Endothelial cell of umbilical vein (primary cell): Measurements from ENCODE around the gene PLAC1. TPM values are rescaled to one million over a fixed set of nuclear protein-coding genes. Genes with fewer than 3 reads are reported as not detected.

ENCODE experiments used
- BruUV-seq: library from RNA; stranded (reverse); fragments of 400-500 nt; replicated peaks from 2 replicates; lab custom pipeline; 2021; lab: Mats Ljungman, UMichigan
- CTCF ChIA-PET: fragments of 300-600, 350-600 bp; sonication (Branson Sonifier 250); formaldehyde crosslinking; loops from one replicate; lab custom pipeline; 2021; ENCODE audit warnings: antibody characterized with exemption, inconsistent platforms; lab: Charles Lee
- POLR2A ChIA-PET: fragments of 300-600, 350-600 bp; sonication (Branson Sonifier 250); formaldehyde crosslinking; loops from one replicate; lab custom pipeline; 2021; ENCODE audit warnings: antibody characterized with exemption, inconsistent platforms; lab: Charles Lee
- DNase-seq: peaks from one replicate; pipeline ENCODE4 v3.0.0-alpha.2; 2011; ENCODE audit warnings: low read depth, low spot score
- FAIRE-seq: peaks from 2 replicates; lab custom pipeline; 2011; peaks lifted over from hg19 to GRCh38; lab: Jason Lieb, UNC
- H2AFZ ChIP-seq: 2 replicates; pipeline ENCODE4 v1.6.0; 2012; ENCODE audit warnings: low read depth, low read length, control low read depth, inconsistent platforms
- H3K27ac ChIP-seq: 2 replicates; pipeline ENCODE4 v1.5.1; 2011; ENCODE audit warnings: low read depth, mild to moderate bottlenecking, control low read depth, low read length, moderate library complexity; ENCODE audit not compliant: insufficient read depth
- H3K27me3 ChIP-seq, 2 experiments: 2 replicates each; pipeline versions ENCODE4 v1.6.0 to v1.6.1; 2011; ENCODE audit warnings: low read length in 2 of 2, mixed read lengths in 1 of 2; ENCODE audit not compliant: control insufficient read depth in 2 of 2, insufficient read depth in 2 of 2
- H3K36me3 ChIP-seq, 2 experiments: 2 replicates in 1 of 2; 3 replicates in 1 of 2; pipeline ENCODE4 v1.5.1; 2011; ENCODE audit warnings: low read length in 2 of 2, mild to moderate bottlenecking in 1 of 2, moderate library complexity in 1 of 2; ENCODE audit not compliant: control insufficient read depth in 2 of 2, insufficient read depth in 2 of 2; ENCODE audit errors: extremely low read depth in 1 of 2
- H3K4me1 ChIP-seq: 3 replicates; pipeline ENCODE4 v1.5.1; 2011; ENCODE audit warnings: mild to moderate bottlenecking, low read length; ENCODE audit not compliant: control insufficient read depth, insufficient read depth; ENCODE audit errors: extremely low read depth
- H3K4me2 ChIP-seq: 2 replicates; pipeline ENCODE4 v1.6.1; 2011; ENCODE audit warnings: low read length, control low read depth, mixed read lengths; ENCODE audit not compliant: insufficient read depth
- H3K4me3 ChIP-seq, 3 experiments: fragments of 200-600 bp in 1 of 3; sonication (generic), shearing (Covaris generic) in 1 of 3; replicated peaks in 1 of 3; 2 replicates each; pipeline ENCODE4 v1.5.1; 2011 to 2016; ENCODE audit warnings: control low read depth in 3 of 3, low read length in 3 of 3, mild to moderate bottlenecking in 2 of 3, inconsistent platforms in 1 of 3, low read depth in 1 of 3, moderate library complexity in 1 of 3; ENCODE audit not compliant: insufficient read depth in 1 of 3
- H3K79me2 ChIP-seq: 2 replicates; pipeline ENCODE4 v1.6.0; 2012; ENCODE audit warnings: low read length, inconsistent platforms; ENCODE audit not compliant: control insufficient read depth, insufficient read depth
- H3K9ac ChIP-seq: replicated peaks from 2 replicates; pipeline ENCODE3; 2011; ENCODE audit warnings: low read length, control low read depth; ENCODE audit not compliant: insufficient read depth; ENCODE audit errors: extremely low read depth
- H3K9me1 ChIP-seq: replicated peaks from 3 replicates; pipeline ENCODE4 v1.6.0; 2011; ENCODE audit warnings: mild to moderate bottlenecking, low read length; ENCODE audit not compliant: control insufficient read depth, insufficient read depth; ENCODE audit errors: extremely low read depth
- H3K9me3 ChIP-seq: replicated peaks from 2 replicates; pipeline ENCODE4 v1.5.1; 2012; ENCODE audit warnings: low read length, inconsistent platforms; ENCODE audit not compliant: control insufficient read depth, insufficient read depth
- H4K20me1 ChIP-seq: replicated peaks from 2 replicates; pipeline ENCODE3; 2011; ENCODE audit warnings: mild to moderate bottlenecking, low read length; ENCODE audit not compliant: control insufficient read depth, insufficient read depth; ENCODE audit errors: extremely low read depth
- EZH2 ChIP-seq: IDR thresholded peaks from 2 replicates; pipeline ENCODE4 v1.6.1; 2012; ENCODE audit warnings: borderline replicate concordance, low read depth, mild to moderate bottlenecking, moderate library complexity, low read length, inconsistent platforms; ENCODE audit not compliant: severe bottlenecking
- FOS ChIP-seq: IDR thresholded peaks from 2 replicates; pipeline ENCODE4 v1.6.1; 2011; ENCODE audit warnings: mild to moderate bottlenecking, low read length, moderate library complexity, borderline replicate concordance; ENCODE audit not compliant: insufficient read depth
- GATA2 ChIP-seq: IDR thresholded peaks from 2 replicates; pipeline ENCODE4 v1.7.0; 2011; ENCODE audit warnings: low read depth, mild to moderate bottlenecking, moderate library complexity, mixed read lengths, low read length; ENCODE audit not compliant: insufficient read length, insufficient read depth
- JUN ChIP-seq: IDR thresholded peaks from 2 replicates; pipeline ENCODE4 v1.6.1; 2011; ENCODE audit warnings: borderline replicate concordance, low read depth; ENCODE audit not compliant: insufficient read length, insufficient read depth
- MAX ChIP-seq: IDR thresholded peaks from 2 replicates; pipeline ENCODE4 v1.6.1; 2011; ENCODE audit not compliant: insufficient read depth, insufficient read length
- MYC ChIP-seq: IDR thresholded peaks from one replicate; pipeline ENCODE4 v1.6.1; 2011; ENCODE audit warnings: mild to moderate bottlenecking, low read depth, low read length
- POLR2A ChIP-seq: IDR thresholded peaks from 2 replicates; pipeline ENCODE4 v1.6.1; 2012; ENCODE audit warnings: low read depth, mild to moderate bottlenecking, control low read depth, low read length
- POLR2AphosphoS5 ChIP-seq: IDR thresholded peaks from 2 replicates; pipeline ENCODE4 v1.6.1; 2012; ENCODE audit warnings: low read depth, mild to moderate bottlenecking, control low read depth, low read length, moderate library complexity; ENCODE audit not compliant: insufficient read depth
- dilution Hi-C: fragments of 300-500 bp; cut with MboI; formaldehyde crosslinking; loops from one replicate; pipeline ENCODE4 v1.15.0; 2019; ENCODE audit warnings: low sequenced_read_pairs; ENCODE audit not compliant: extremely low pct_ligation_motif_present
- intact Hi-C: fragments of 100-400 bp; cut with micrococcal nuclease; formaldehyde crosslinking; loops from one replicate; pipeline ENCODE4 v1.10.0; 2022
- polyA plus RNA-seq, 4 experiments: library from polyadenylated mRNA; depleted of rRNA in 3 of 4; stranded (reverse) in 3 of 4; unstranded in 1 of 4; fragments of >200 nt; gene quantifications; 2 replicates each; pipeline versions ENCODE4 v1.2.1 to v1.2.3, GENCODE V29; 2011 to 2012; ENCODE audit warnings: missing spikeins in 1 of 4
- total RNA-seq: library from RNA; stranded (reverse); gene quantifications from 2 replicates; pipeline ENCODE4 v1.2.3, GENCODE V29; 2021
- TF ChIP-seq, protein P1 (sequence below), 2 donors: IDR thresholded peaks; 1 replicate in 1 of 2; 2 replicates in 1 of 2; pipeline ENCODE4 v1.5.1; 2011; ENCODE audit warnings: low read length in 2 of 2, mild to moderate bottlenecking in 2 of 2, moderate library complexity in 2 of 2, control low read depth in 1 of 2, inconsistent platforms in 1 of 2, low read depth in 1 of 2; ENCODE audit not compliant: insufficient read depth in 1 of 2; ENCODE audit errors: extremely low read depth in 1 of 2

Gene PLAC1
- total and polyA plus RNA-seq, 2 donors (not counting 3 experiments of a cell fraction or from before 2014, with no cell fraction given), result 0.58 to 2.4 TPM

- H3K4me2 ChIP-seq, result peak overlapping the region; percentile 57
- no peaks in the 10 kb centered on the region for H3K27me3 ChIP-seq
- H3K27ac ChIP-seq, result peak overlapping the region; percentile 68
- peak; percentile 68 for DNase-seq
- dilution Hi-C loops (no loop called here), intact Hi-C loops (loop anchor here (2.0 kb wide), 2 partner anchors 26 to 70 kb away; no protein-coding TSS in a partner anchor)
- POLR2A ChIA-PET, result no interaction called here
- no peaks in the 10 kb centered on the region for H3K79me2 ChIP-seq
- no peak overlapping the region for H3K9ac ChIP-seq
- no peaks in the 10 kb centered on the region for H4K20me1 ChIP-seq
- CTCF ChIA-PET, result no interaction called here
- no peaks in the 10 kb centered on the region for H3K9me1 ChIP-seq
- TF ChIP-seq, protein P1, sequence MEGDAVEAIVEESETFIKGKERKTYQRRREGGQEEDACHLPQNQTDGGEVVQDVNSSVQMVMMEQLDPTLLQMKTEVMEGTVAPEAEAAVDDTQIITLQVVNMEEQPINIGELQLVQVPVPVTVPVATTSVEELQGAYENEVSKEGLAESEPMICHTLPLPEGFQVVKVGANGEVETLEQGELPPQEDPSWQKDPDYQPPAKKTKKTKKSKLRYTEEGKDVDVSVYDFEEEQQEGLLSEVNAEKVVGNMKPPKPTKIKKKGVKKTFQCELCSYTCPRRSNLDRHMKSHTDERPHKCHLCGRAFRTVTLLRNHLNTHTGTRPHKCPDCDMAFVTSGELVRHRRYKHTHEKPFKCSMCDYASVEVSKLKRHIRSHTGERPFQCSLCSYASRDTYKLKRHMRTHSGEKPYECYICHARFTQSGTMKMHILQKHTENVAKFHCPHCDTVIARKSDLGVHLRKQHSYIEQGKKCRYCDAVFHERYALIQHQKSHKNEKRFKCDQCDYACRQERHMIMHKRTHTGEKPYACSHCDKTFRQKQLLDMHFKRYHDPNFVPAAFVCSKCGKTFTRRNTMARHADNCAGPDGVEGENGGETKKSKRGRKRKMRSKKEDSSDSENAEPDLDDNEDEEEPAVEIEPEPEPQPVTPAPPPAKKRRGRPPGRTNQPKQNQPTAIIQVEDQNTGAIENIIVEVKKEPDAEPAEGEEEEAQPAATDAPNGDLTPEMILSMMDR (IDR thresholded peaks at IDR 0.05; ENCODE audit: extremely low read depth in 1 of 2, insufficient read depth in 1 of 2, low read depth in 1 of 2, low read length in 2 of 2), result no peak
- TF ChIP-seq POLR2AphosphoS5 (peak; percentile 18), JUN (peak; percentile 26), EZH2 (no peak), POLR2A (no peak), MAX (no peak), MYC (no peak), GATA2 (peak; percentile 55), FOS (peak; percentile 59)
- H3K9me3 ChIP-seq, result no peaks in the 10 kb centered on the region
- no peaks in the 10 kb centered on the region for H3K36me3 ChIP-seq
- peak; percentile 81 for FAIRE-seq
- peaks cover 44% of the 10 kb centered on the region for H3K4me1 ChIP-seq
- peak overlapping the region; percentile 23 for H2AFZ ChIP-seq
- BruUV-seq, result no TSS peak
- H3K4me3 ChIP-seq, result no peak overlapping the region
These were observed 34.7 kb upstream of the PLAC1 start for GRCh38 chrX:134692990-134693389.
